AG08395 (cell line): ENCODE results near the gene NPSR1.
"Not testable (repeated sequence)": the region's sequence is repeated elsewhere in the genome, so short reads cannot be mapped to it uniquely, and the experiment has no call there.

Source experiments
- DNase-seq: peaks from one replicate; pipeline ENCODE4 v3.0.0; 2012; ENCODE audit warnings: mixed read lengths, low spot score

NPSR1 gene

DNA sequence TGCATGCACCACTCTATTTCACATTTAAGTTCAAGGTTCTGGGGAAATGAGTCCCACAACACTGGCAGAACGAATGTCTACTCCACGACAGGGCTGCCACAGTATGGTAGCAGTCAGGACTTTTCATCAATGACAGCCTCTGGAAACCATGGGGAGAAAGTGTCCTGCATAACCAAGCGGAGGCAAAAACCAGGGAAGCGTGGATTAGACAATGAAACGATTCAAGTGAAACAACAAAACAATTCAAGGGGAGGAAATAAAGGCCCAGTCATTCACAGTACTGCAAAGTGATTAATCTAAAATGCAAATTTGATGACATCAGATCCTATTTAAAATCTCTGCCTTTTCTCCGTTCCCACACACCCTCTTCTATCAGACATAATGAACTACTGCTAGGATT, 211.0 kb downstream of the NPSR1 start:
- no peak for DNase-seq

GRCh38 chr7:34870041-34870440, 212.0 kb downstream of the NPSR1 start:
- DNase-seq, result not testable (repeated sequence)

GRCh38 chr7:34874329-34874728, 216.3 kb downstream of the NPSR1 start:
- not testable (repeated sequence) for DNase-seq

- DNase-seq, result no peak
These were observed 217.5 kb downstream of the NPSR1 start for GRCh38 chr7:34875481-34875880.

GRCh38 chr7:34878944-34879735, 221.1 kb downstream of the NPSR1 start:
- not testable (repeated sequence) for DNase-seq

DNA sequence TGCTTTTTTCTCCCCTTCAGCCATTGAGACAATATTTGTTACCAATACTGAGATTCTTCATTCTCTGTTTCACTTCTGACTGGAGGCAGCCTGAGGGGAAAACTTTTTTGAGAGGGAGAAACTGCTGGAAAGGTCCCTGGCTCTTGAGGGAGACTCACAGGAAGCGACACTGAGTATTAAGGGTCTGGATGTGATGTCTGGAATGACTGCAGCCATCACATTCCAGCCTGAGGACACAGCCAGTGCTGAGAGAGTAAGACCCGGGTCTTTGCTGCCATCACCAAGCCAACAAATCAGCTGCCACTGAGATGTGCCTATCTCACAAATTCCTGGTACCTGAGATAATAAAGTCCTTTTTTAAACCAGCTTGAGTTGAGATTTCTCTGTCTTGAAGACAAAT, 221.9 kb downstream of the NPSR1 start:
- no peak for DNase-seq

DNA sequence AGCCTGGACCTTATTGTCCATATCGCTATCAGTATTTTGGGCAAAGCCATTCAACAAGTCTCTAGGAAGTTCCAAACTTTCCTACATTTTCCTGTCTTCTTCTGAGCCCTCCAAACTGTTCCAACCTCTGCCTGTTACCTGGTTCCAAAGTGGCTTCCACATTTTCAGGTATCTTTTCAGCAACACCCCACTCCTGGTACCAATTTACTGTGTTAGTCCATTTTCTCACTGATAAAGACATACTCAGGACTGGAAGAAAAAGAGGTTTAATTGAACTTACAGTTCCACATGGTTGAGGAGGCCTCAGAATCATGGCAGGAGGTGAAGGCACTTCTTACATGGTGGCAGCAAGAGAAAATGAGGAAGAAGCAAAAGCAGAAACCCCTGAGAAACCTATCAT, 225.8 kb downstream of the NPSR1 start:
- not testable (repeated sequence) for DNase-seq

DNA sequence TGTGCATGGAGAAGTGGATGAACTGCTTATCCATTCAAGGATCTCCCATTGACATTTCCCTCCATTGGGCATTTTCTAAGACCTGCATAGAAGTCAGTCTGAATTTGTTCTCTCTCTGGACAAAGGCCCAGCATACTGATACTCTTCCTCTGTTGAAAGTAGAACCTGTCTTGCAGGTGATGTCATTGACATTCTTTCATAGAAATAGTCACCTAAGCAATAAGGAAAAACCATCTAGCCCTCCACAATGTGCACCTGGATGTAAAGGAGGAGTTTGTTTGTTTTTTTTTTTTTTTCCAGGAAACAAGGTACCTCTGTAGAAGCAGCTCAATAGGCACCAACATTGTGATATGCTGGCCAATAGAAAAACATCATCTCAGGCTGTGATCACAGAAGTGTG, 228.8 kb downstream of the NPSR1 start:
- DNase-seq, result no peak

GRCh38 chr7:34889951-34890350, 231.9 kb downstream of the NPSR1 start:
- DNase-seq, result no peak

DNA sequence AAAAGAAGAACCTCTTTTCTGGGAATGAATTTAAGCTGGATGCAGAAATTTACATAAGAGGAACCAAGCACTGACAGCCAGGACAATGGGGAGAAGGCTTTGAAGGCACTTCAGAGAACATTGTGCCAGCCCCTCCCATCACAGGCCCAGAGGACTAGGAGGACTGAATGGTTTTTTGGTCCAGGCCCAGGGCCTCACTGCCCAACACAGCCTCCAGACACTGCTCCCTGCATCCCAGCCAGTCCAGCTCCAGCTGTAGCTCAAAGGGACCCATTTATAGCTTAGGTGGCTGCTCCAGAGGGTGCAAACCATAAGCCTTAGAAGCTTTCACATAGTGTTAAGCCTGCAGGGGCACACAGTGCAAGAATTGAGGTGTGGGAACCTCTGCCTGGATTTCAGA, 237.2 kb downstream of the NPSR1 start:
- no peak for DNase-seq
